HG03196 (cell line): ENCODE results near the gene FBXW8.

Experiments
- ATAC-seq: cut with Tn5 transposase; IDR thresholded peaks from one replicate; pipeline ENCODE4 v1.9.1; 2021; ENCODE audit not compliant: unreplicated experiment

Gene FBXW8

DNA sequence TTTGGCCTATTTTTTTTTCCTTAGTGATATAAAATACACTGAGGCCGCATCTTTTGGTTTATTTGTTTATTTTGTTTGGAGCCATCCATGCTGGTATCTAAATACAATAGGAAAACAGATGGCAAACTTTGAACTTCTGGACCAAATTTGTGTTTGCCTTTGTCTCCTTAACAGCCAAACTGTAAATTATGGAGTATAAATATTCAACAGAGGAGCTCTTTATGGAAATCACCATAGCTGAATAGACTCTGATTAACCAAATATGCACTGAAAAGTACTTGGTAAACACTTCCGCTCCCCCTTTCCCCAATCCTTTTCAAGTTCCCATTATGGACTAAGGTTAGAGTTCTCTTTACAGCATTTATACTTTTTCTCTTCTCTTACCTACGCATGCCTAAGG lies 107.9 kb downstream of the FBXW8 start:
- no peak for ATAC-seq

DNA sequence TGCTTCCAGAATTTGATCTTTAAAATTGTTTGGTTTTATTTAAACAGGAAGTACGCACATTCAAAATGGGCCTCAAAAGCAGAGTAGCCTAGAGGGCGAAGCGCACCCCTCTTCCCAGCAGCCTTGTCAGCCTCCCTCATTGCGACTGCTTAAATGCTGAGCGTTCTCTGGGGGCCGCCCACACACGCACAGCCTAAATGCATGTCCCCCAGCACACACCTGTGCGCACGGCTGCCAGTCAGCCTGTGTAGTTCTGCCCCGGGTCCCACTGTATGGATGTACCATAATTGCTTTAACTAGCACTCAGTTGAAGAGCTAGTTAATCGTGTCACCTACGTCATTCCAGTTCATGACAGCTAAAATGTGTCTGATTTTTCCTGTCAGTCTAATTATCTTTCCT lies 109.1 kb downstream of the FBXW8 start:
- no peak for ATAC-seq

DNA sequence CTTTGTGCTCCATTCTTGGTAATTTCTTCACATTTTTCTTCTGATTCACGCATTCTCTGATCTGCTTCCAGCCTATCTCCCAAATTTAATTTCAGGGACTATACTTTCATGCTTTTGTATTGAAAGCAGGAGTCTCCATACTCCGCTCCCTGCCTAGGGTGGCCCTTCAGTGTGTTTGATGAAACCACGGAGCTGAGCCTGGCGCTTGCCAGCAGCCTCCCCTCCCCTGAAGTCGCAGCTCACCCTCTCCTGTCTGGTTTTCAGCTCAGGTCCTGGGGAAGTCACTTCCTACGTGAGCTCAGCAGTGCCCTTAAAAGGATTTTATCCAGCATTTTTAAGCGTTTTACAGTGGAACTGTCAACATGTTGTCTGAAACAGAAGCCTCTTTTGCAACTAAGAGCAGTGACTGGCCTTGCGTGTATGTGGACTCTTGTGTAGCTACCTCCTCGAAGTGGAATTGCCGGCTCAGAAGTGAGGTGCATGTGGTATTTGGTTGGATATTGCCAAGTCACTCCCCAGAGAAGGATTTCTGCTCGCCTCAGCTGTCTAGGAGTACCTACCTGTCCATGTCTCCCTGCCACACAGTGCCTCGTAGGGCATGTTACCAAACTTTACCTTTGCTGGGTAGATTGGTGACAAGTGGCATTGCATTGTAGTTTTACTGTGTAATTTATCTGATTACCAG lies 109.9 kb downstream of the FBXW8 start:
- no peak for ATAC-seq

GRCh38 chr12:117022465-117022864 lies 111.7 kb downstream of the FBXW8 start:
- no peak for ATAC-seq

DNA sequence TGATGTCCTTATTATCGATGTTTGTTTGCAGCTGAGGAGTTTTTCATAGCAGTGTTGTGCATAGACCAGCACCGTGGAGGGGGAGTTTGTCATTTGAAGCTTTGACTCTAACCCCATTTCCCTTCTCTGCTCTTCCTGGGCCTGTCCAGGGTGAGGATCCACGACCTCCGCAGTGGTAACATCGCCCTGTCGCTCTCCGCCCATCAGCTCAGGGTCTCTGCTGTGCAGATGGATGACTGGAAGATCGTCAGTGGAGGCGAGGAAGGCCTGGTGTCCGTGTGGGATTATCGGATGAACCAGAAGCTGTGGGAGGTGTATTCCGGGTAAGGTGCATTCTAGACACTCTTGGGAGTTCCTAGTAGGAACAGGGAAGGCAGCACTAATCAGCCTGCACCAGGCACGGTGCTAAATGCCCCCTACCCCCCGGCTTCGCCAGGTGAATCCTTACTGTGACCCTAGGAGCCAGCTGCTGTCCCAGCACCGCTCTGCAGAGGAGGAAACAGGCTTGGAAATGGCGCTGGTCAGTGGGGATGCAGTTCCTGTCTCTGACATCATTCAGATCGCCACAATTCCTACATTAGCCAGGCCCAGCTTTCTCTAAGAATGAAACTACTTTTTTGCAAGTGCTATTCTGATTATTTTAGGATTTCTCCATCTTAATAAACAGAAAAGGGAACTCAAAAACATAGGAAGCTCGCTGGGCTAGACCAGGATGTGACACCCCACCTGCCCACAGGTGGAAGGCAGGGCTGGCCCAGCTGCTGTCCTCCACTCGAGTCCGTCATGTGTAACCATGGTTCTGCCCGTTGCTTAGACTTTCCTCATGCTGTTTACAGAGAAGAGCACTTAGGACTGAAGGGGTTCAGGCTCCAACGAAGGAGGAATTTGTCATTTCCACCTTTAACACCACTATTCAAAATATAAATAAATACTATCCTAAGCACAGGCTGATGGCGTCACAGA lies 113.5 kb downstream of the FBXW8 start:
- ATAC-seq, result no peak

DNA sequence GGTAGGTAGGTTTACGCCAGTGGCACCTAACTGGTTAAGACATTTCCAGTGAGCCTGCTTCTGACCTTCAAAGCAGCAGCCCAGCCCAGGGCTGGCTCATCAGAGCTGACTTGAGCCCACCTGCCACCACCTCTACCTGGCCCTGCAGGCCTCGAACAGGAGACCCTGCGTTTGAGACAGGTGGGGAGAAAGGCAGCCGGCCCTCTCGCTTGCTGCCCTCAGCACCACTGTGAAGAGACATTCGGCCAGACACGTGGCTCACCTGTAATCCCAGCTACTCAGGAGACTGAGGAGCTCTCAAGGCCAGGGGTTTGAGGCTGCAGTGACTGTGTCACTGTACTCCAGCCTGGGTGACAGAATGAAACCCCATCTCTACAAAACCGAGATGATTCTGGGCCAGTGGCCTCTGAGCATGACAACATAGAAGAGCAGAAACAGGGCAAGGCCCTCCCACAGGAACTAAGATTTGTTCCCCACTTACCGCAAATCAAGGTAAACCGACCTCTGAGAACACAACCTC lies 114.3 kb downstream of the FBXW8 start:
- no peak for ATAC-seq

DNA sequence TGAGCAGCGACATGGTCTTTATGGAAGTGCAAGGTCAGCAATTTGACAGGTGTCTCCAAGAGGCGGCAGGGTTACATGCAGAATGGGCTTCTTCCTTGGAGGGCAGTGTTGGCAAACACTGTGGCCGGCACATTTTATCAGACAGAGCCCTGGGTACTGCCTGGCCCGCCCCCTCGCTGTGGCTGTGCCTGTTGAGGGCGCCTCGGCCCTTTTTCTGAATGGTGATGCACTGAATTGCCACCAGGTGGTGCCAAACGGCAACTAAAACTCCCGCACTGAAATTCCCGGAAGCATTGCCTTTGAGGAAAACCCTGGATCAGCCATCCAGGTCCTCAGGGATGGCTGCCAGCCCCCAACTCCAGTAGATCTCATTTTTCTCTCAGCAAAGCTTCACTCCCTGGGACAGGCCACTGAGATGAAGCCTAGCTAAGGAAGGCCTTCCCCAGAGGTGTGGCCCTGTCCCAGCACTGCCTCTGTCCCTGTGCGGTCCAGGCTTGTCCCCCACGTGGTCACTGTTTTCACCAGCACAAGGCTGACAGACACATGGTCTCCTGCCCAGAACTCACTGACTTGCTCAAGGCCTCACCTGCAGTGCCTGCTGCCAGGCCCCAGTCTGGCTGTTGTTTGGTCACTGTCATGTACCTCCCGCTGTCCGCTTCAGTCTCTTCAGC lies 114.9 kb downstream of the FBXW8 start:
- ATAC-seq, result no peak

DNA sequence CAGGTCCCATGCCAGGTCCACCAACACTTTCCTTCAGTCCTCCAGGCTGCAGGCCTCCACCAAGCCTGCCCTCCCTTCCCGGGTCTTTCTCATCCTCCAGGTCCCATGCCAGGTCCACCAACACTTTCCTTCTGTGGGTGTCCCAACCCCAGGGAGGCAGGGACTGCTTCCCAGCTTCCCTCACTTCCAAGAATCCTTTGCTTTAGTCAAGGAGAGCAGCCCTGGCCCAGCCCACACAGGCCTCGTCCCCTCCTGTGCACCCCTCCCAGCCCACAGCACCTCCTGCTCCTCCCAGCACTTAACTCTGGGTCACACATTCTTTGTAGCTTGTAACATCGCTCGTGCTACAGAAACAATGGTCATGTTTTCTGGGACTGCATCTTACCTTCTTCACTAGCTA lies 115.6 kb downstream of the FBXW8 start:
- ATAC-seq, result no peak

- no peak for ATAC-seq
These were observed 116.1 kb downstream of the FBXW8 start for GRCh38 chr12:117026921-117027250.

GRCh38 chr12:117027251-117028086 lies 116.7 kb downstream of the FBXW8 start:
- ATAC-seq, result no peak

DNA sequence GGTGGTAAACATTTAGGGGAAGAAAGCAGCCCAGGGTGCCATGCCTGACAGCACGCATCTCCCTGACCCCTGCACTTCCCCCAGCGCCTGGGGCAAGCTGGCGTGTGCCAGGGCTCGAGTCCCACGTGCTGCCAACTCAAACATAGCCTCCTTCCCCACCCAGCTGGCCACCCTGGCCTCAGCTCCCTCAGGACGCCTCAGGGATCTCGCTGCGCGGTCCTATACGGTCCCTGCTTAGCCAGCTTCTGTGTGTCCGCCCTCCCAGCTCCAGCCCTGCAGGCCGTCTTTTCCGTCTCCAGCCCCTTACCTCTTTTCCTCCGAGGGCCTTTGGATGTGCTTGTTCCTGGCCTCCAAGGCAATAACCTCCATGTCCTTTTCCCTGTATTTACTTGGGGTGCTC lies 117.5 kb downstream of the FBXW8 start:
- ATAC-seq, result no peak

DNA sequence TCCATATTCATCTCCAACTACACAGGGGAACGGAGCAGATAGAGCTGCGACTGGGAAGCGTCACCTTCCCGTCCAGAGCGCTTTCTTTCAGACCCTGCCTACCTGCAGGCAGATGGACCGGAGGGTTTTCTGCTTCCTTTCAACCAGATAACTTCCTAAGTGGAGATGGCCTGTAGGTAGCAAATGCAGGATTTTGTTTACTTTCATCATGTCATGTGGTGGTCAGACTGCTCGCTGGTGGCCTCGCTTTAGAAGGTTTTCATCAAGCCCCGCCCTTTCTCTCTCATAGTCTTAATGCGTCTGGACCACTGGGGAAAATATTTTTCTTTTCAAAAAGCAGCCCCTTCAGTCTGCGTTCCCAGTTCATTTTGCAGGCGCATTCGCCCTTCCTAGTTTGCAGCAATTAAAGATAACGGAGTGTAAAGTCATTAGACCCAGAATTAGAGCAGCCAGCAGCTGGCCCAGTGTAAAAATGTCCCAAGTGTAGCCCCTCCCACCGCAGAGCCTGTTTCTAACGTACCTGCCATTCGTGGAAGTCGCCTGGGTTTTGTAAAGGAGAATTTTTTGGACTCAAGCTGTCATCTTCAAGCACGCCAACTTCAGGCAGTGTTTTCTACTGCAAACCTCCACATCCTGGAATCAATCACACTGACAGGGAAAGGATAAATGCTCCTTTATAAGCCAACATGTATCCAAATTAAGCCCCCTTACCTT lies 119.6 kb downstream of the FBXW8 start:
- no peak for ATAC-seq

DNA sequence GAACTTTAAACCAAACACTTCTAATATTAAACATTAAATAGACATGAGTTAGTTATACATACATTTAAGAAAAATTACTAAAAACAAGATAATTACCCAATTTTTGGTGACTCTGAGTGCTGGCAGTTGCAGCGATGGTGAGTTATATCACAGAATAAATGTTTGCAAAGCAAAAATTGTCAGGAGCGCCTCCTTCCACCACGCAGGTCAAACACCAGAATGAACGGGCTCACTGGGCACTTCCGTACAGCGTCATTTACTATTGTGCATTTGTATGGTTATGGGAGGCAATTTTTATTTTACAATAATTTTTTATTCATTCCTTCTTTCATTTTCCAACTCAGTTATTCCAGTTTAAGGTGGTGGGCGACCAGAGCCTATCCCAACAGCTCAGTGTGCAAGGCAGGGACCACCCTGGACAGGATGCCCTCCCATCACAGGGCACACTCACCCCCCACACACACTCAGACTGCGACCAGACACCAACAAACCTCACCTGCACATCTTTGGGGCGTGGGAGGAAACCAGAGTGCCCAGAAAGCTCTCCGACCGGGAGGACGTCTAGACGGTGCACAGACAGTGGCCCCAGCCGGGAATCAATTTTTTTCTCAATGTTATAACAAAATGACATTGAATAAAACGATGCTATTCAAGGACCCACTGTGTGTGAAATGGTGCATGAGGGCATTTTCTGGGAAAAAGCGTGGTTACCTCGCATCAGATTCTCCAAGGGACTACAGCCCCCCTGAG lies 121.3 kb downstream of the FBXW8 start:
- no peak for ATAC-seq

- no peak for ATAC-seq
These were observed 122.0 kb downstream of the FBXW8 start for GRCh38 chr12:117032593-117033381.

DNA sequence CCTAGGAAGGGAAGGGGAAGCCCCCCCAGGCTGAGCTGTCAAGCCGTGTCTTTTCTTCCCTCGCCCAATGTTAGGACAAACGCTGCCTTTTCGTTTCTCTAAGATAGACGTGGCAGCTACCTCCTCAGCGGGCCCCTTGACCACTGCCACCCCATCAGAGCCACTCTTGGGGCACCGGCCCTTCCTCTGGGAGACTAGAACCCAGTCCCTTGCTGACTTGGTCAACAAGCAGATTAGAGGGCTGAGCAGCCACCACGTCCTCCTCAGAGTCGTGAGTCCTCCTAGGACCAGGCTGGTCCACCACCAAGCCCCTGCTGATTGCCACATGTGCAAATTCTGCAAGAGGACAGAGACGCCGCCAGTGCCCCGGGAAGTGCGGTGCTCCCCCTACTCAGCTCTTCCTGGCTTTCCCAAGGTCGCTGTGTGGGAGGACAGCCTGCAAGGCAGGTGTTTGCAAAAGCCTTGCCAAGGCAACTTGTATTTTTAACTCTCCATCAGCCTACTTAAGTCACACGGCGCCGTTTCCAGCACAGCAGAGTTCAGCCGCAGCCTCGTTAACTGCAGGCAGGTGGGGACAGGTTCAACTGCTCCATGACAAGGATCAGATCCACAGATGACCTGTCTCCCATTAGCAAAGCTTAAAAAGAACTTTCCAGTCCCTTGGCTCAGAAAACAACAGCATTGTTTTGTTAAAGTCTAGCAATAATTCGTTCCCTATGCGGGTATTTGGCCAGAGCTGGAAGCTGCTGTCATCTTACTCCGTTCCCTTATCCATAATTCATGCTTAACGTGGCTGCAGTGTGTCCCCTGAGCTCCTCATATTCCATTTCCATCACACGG lies 122.9 kb downstream of the FBXW8 start:
- no peak for ATAC-seq

GRCh38 chr12:117034249-117034648 lies 123.5 kb downstream of the FBXW8 start:
- ATAC-seq, result no peak

DNA sequence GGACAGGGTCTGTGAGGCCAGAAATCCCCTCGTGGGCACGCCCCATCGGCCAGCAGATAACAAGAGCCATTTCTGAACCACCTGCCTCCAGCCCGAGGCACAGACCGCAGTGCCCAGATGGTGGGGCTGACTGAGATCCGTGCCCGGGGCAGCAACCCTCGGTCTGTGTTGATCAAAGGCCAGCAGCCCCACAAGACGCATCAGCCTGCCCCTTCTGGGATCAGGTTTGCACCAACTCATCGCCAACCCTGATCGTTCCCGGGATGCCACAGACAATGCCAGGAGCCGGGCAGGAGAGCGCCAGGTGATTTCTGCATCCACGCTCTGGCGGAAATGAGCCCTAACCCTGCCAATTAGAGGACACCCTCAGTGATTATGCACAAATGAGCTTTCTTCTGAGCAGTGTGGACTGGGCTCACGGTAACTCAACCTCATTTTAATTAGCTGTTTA lies 124.0 kb downstream of the FBXW8 start:
- no peak for ATAC-seq

DNA sequence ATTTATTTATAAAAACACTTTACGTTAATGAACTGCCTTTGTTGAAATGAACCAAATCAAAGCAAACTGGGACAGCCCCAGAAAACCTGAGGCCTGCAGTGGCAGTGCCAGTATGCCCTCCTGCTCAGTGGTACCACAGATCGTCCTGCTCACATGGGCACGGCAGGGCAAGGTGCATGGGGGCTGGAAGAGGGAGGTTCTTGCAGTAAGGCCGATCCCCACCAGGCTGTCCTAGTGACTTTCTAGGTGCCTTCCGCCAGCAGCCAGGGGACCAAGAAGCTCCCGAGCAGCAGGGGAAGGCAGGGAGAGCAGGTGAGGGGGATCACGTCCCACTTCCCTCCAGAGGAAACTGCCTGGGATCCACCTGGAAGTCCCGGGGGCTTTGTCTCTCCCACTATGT lies 124.5 kb downstream of the FBXW8 start:
- ATAC-seq, result no peak
